Measurements from ENCODE around the gene ZRANB2. TPM values are rescaled to one million over a fixed set of nuclear protein-coding genes. Genes with fewer than 3 reads are reported as not detected.

ZRANB2 gene
- total RNA-seq, 4 donors from 2014 or later = 30.3 to 115 (median 57.8) TPM

- TF ChIP-seq EP300 (IDR thresholded peaks at IDR 0.05) (no peak), CTCF (IDR thresholded peaks at IDR 0.05) (peak; percentile 16 to 54 (median 29)), POLR2A (IDR thresholded peaks at IDR 0.05) (no peak), POLR2AphosphoS5 (IDR thresholded peaks at IDR 0.05) (no peak)
- Histone ChIP-seq H3K4me3 (no peak overlapping the region), H3K4me1 (peaks cover 0 to 18% (median 6%) of the 10 kb centered on the region in 3 donors), H3K27ac (no peak overlapping the region), H3K36me3 (no peaks in the 10 kb centered on the region), H3K27me3 (no peaks in the 10 kb centered on the region), H3K9me3 (no peaks in the 10 kb centered on the region)
- ATAC-seq = no peak
- WGBS, 2 donors (ENCODE audit: low coverage in 1 of 2) = 62 to 85% methylated on average over 1 of the region's 1 CpG
Observed at GRCh38 chr1:71093938-71094337, 13.1 kb upstream of the ZRANB2 start.

- Histone ChIP-seq H3K27ac (peak overlapping the region; percentile 75 to 99 (median 86)), H3K4me3 (peak overlapping the region in 1 of 2 donors; percentile 4), H3K4me1 (peaks cover 0 to 20% (median 6%) of the 10 kb centered on the region in 3 donors)
Observed at GRCh38 chr1:71089536-71090270, 8.9 kb upstream of the ZRANB2 start.

DNA sequence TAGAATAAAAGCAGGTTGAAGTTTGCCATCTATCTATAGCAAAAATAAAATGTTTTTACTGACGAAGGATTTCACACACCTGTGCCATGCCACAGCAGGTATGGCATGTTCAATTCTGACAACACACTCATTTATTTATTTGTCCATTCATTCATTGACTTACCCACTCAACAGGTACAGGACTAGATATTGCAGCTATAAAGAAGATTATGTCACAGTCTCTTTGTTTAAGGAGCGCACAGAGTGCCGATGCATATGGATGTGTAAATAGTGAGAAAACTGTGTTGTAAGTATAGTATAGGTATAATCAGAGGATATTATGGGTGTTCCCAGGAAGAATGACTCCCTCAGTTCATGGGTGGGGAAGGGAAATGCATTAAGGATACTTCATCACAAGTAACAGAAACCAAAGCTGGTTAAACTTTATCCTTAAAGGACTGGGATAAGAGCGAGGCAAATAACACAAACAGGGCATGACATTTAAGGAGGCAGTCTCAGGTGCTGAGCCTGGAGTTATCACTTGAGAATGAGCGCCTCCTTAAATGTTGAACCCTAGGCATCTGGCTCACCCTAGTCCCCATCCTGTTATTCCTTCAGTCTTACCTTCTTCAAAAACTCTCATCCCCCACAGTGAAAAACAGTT is 7.9 kb upstream of the ZRANB2 start:
- peaks cover 0 to 20% (median 6%) of the 10 kb centered on the region in 3 donors for H3K4me1 ChIP-seq
- no peak for ATAC-seq
- H3K27ac ChIP-seq = peak overlapping the region; percentile 75 to 99 (median 86)
- TF ChIP-seq POLR2A (IDR thresholded peaks at IDR 0.05) = no peak
- TF ChIP-seq CTCF (IDR thresholded peaks at IDR 0.05) = no peak
- no peak for TF ChIP-seq POLR2AphosphoS5 (IDR thresholded peaks at IDR 0.05)
- TF ChIP-seq EP300 (IDR thresholded peaks at IDR 0.05) = no peak
- no peaks in the 10 kb centered on the region for H3K36me3 ChIP-seq
- no peaks in the 10 kb centered on the region for H3K9me3 ChIP-seq
- 87 to 91% methylated on average over 5 of the region's 5 CpGs for WGBS, 2 donors (ENCODE audit: low coverage in 1 of 2)
- no peak overlapping the region for H3K4me3 ChIP-seq
- no peaks in the 10 kb centered on the region for H3K27me3 ChIP-seq

More at GRCh38 chr1:71089536-71090270, 8.9 kb upstream of the ZRANB2 start:
- Histone ChIP-seq H3K36me3 (no peaks in the 10 kb centered on the region), H3K27me3 (no peaks in the 10 kb centered on the region), H3K9me3 (no peaks in the 10 kb centered on the region)
- TF ChIP-seq POLR2AphosphoS5 (IDR thresholded peaks at IDR 0.05) = peak; percentile 47
- no peak for TF ChIP-seq CTCF (IDR thresholded peaks at IDR 0.05)
- peak; percentile 81 for ATAC-seq
- WGBS, 2 donors (ENCODE audit: low coverage in 1 of 2) = 53 to 64% methylated on average over 6 of the region's 6 CpGs

DNA sequence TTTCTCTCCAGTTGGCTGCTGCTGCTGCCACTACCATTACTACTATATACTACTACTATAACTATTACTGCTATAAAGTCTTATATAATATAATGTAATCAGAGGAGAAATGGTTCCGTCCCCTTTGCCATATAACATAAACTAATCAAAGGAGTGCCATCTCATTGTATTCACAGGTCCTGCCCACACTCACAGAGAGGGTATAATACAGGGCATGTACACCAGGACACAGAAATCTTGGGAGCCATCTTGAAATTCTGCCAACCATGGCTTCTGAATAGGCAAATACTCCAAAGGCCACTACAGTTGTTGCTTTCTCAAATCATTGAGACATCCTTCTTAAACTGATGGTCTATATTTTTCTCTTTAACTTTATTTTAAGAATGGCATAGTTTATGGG is 6.9 kb upstream of the ZRANB2 start:
- TF ChIP-seq POLR2A (IDR thresholded peaks at IDR 0.05) (no peak), EP300 (IDR thresholded peaks at IDR 0.05) (no peak), CTCF (IDR thresholded peaks at IDR 0.05) (no peak), POLR2AphosphoS5 (IDR thresholded peaks at IDR 0.05) (no peak)
- H3K27ac ChIP-seq = no peak overlapping the region
- no peak for ATAC-seq
- 71 to 100% methylated on average over 1 of the region's 1 CpG for WGBS, 2 donors (ENCODE audit: low coverage in 1 of 2)
- no peaks in the 10 kb centered on the region for H3K27me3 ChIP-seq
- no peaks in the 10 kb centered on the region for H3K9me3 ChIP-seq
- H3K4me1 ChIP-seq = peaks cover 0 to 20% (median 6%) of the 10 kb centered on the region in 3 donors
- H3K4me3 ChIP-seq = no peak overlapping the region
- no peaks in the 10 kb centered on the region for H3K36me3 ChIP-seq

DNA sequence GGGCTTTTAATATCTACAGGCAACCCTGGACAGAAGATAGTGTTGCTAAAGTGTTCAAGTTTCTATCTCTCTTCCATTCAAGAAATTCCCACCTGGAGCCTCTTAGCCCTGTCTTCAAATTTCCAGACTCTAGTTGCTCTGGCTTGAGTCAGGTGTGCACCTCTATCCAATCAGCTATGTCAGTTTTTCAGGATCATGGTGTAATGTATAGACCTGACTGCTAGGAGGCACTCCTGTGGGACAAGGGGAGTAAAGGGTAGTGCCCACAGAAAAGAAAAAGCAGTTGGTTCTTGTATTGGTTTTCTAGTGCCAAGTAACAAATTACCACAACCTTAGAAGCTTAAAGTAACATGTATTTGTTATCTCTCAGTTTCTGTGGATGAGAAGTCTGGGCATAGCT is 6.2 kb upstream of the ZRANB2 start:
- Histone ChIP-seq H3K4me3 (no peak overlapping the region), H3K9me3 (no peaks in the 10 kb centered on the region), H3K27me3 (no peaks in the 10 kb centered on the region), H3K4me1 (peaks cover 0 to 20% (median 6%) of the 10 kb centered on the region in 3 donors), H3K27ac (no peak overlapping the region), H3K36me3 (no peaks in the 10 kb centered on the region)
- ATAC-seq = no peak
- TF ChIP-seq EP300 (IDR thresholded peaks at IDR 0.05) (no peak), POLR2AphosphoS5 (IDR thresholded peaks at IDR 0.05) (no peak), POLR2A (IDR thresholded peaks at IDR 0.05) (no peak), CTCF (IDR thresholded peaks at IDR 0.05) (no peak)
